GM13976 (cell line): ENCODE measurements around the gene SHLD1.

Source experiments
- DNase-seq: peaks from one replicate; pipeline ENCODE4 v3.0.0; 2012; ENCODE audit warnings: low spot score
- CTCF ChIP-seq: IDR thresholded peaks from 2 replicates; pipeline ENCODE4 v1.5.1; 2012; ENCODE audit warnings: borderline replicate concordance, mild to moderate bottlenecking; ENCODE audit not compliant: insufficient read depth; ENCODE audit errors: extremely low read depth, missing control alignments, control extremely low read depth
- in situ Hi-C: fragments of 300-500 bp; cut with MboI; formaldehyde crosslinking; loops from one replicate; pipeline ENCODE4 v1.12.0; 2022; ENCODE audit warnings: low sequenced_read_pairs, mixed read lengths, inconsistent platforms; ENCODE audit not compliant: unreplicated experiment

Gene SHLD1

GRCh38 chr20:5820738-5821137 lies 70.5 kb downstream of the SHLD1 start:
- TF ChIP-seq CTCF: no peak
- no peak for DNase-seq
- in situ Hi-C loops: no loop called here

GRCh38 chr20:5821627-5822215 lies 71.5 kb downstream of the SHLD1 start:
- DNase-seq: no peak
- no peak for TF ChIP-seq CTCF
- in situ Hi-C loops: no loop called here

- DNase-seq: no peak
- in situ Hi-C loops: no loop called here
- TF ChIP-seq CTCF: no peak
Measured at GRCh38 chr20:5822569-5822968, 72.4 kb downstream of the SHLD1 start.

- in situ Hi-C loops: no loop called here
- no peak for DNase-seq
- no peak for TF ChIP-seq CTCF
Measured at GRCh38 chr20:5825130-5825719, 75.0 kb downstream of the SHLD1 start.

- DNase-seq: no peak
- in situ Hi-C loops: no loop called here
- no peak for TF ChIP-seq CTCF
Measured at GRCh38 chr20:5827098-5827853, 77.1 kb downstream of the SHLD1 start.

GRCh38 chr20:5827861-5828260 lies 77.7 kb downstream of the SHLD1 start:
- DNase-seq: no peak
- in situ Hi-C loops: no loop called here
- TF ChIP-seq CTCF: no peak
